ENCODE results near the gene ENTPD3. TPM values are rescaled to one million over a fixed set of nuclear protein-coding genes. Genes with fewer than 3 reads are reported as not detected.

The ENTPD3 gene
- polyA plus RNA-seq (2013, experiment 1 of 2; ENCODE audit: insufficient read length), result not detected
- polyA plus RNA-seq (2013, experiment 2 of 2; ENCODE audit: insufficient read length), result 0.09 TPM

- no peak for DNase-seq
Observed at GRCh38 chr3:40387001-40387894, at the start of gene ENTPD3. TSS of gene ENTPD3 (plus strand) at chr3:40387184. CDS start at chr3:40388058, 874 bp downstream.

- DNase-seq, result no peak
Observed at GRCh38 chr3:40339871-40340270, 47.1 kb upstream of the ENTPD3 start.

- DNase-seq, result no peak
Observed at GRCh38 chr3:40340541-40341170, 46.3 kb upstream of the ENTPD3 start.

GRCh38 chr3:40341671-40342070 is 45.3 kb upstream of the ENTPD3 start:
- DNase-seq, result no peak

GRCh38 chr3:40350529-40350928 is 36.5 kb upstream of the ENTPD3 start:
- DNase-seq, result no peak

GRCh38 chr3:40355410-40355809 is 31.6 kb upstream of the ENTPD3 start:
- no peak for DNase-seq

GRCh38 chr3:40358454-40358853 is 28.5 kb upstream of the ENTPD3 start:
- DNase-seq, result no peak

GRCh38 chr3:40363674-40364073 is 23.3 kb upstream of the ENTPD3 start:
- DNase-seq, result no peak

GRCh38 chr3:40366203-40367162 is 20.5 kb upstream of the ENTPD3 start:
- DNase-seq, result no peak

GRCh38 chr3:40369716-40370115 is 17.3 kb upstream of the ENTPD3 start:
- DNase-seq, result no peak

- DNase-seq, result no peak
Observed at GRCh38 chr3:40377822-40378221, 9.2 kb upstream of the ENTPD3 start.

GRCh38 chr3:40379674-40380306 is 7.2 kb upstream of the ENTPD3 start:
- no peak for DNase-seq

GRCh38 chr3:40381904-40382616 is 4.9 kb upstream of the ENTPD3 start:
- no peak for DNase-seq

GRCh38 chr3:40382617-40382979 is 4.4 kb upstream of the ENTPD3 start:
- no peak for DNase-seq

- no peak for DNase-seq
Observed at GRCh38 chr3:40386213-40386612, 771 bp upstream of the ENTPD3 start.

GRCh38 chr3:40387895-40388254 is 891 bp downstream of the ENTPD3 start:
- no peak for DNase-seq

GRCh38 chr3:40396406-40396805 is 9.4 kb downstream of the ENTPD3 start:
- no peak for DNase-seq

- DNase-seq, result no peak
Observed at GRCh38 chr3:40397129-40397528, 10.1 kb downstream of the ENTPD3 start.

GRCh38 chr3:40397912-40398311 is 10.9 kb downstream of the ENTPD3 start:
- no peak for DNase-seq

- no peak for DNase-seq
Observed at GRCh38 chr3:40398346-40398745, 11.4 kb downstream of the ENTPD3 start.

- no peak for DNase-seq
Observed at GRCh38 chr3:40404591-40405198, 17.7 kb downstream of the ENTPD3 start.
